Measurements from ENCODE around the gene NDUFS1.
A peak's percentile ranks its signal among the peaks of the same experiment; 100 is the strongest.
"Not testable (repeated sequence)": the region's sequence is repeated elsewhere in the genome, so short reads cannot be mapped to it uniquely, and the experiment has no call there.

NDUFS1 gene

GRCh38 chr2:206154197-206154596, 5.0 kb downstream of the NDUFS1 start:
- peaks cover 20% of the 10 kb centered on the region for H3K4me1 ChIP-seq
- no peaks in the 10 kb centered on the region for H3K9me3 ChIP-seq
- H3K36me3 ChIP-seq (replicated peaks), result peaks cover 18% of the 10 kb centered on the region
- no peak overlapping the region for H3K4me3 ChIP-seq
- DNase-seq (ENCODE audit: low spot score in 2 of 2), result peak in 1 of 2 experiments; percentile 56
- H3K27me3 ChIP-seq (ENCODE audit: low read depth), result no peaks in the 10 kb centered on the region
- in situ Hi-C loops (cut with MboI; ENCODE audit: low sequenced_read_pairs), result no loop called here

- H3K4me1 ChIP-seq, result peaks cover 18% of the 10 kb centered on the region
- H3K36me3 ChIP-seq (replicated peaks), result peaks cover 44% of the 10 kb centered on the region
- H3K27me3 ChIP-seq (ENCODE audit: low read depth), result no peaks in the 10 kb centered on the region
- peak; percentile 24 to 86 for DNase-seq (ENCODE audit: low spot score in 2 of 2)
- in situ Hi-C loops (cut with MboI; ENCODE audit: low sequenced_read_pairs), result no loop called here
- no peaks in the 10 kb centered on the region for H3K9me3 ChIP-seq
- H3K4me3 ChIP-seq, result no peak overlapping the region
These were observed 8.6 kb downstream of the NDUFS1 start for GRCh38 chr2:206150631-206151030.

- peaks cover 49% of the 10 kb centered on the region for H3K36me3 ChIP-seq (replicated peaks)
- in situ Hi-C loops (cut with MboI; ENCODE audit: low sequenced_read_pairs), result no loop called here
- H3K9me3 ChIP-seq, result no peaks in the 10 kb centered on the region
- peaks cover 18% of the 10 kb centered on the region for H3K4me1 ChIP-seq
- no peaks in the 10 kb centered on the region for H3K27me3 ChIP-seq (ENCODE audit: low read depth)
- H3K4me3 ChIP-seq, result no peak overlapping the region
- no peak for DNase-seq (ENCODE audit: low spot score in 2 of 2)
These were observed 9.1 kb downstream of the NDUFS1 start for GRCh38 chr2:206150168-206150567.

- Histone ChIP-seq H3K36me3 (replicated peaks) (peaks cover 56% of the 10 kb centered on the region), H3K27me3 (ENCODE audit: low read depth) (no peaks in the 10 kb centered on the region), H3K4me3 (no peak overlapping the region), H3K4me1 (peaks cover 16% of the 10 kb centered on the region), H3K9me3 (no peaks in the 10 kb centered on the region)
- in situ Hi-C loops (cut with MboI; ENCODE audit: low sequenced_read_pairs), result no loop called here
- DNase-seq (ENCODE audit: low spot score in 2 of 2), result no peak
These were observed 9.9 kb downstream of the NDUFS1 start for GRCh38 chr2:206149330-206149729.

GRCh38 chr2:206145665-206146064, 13.6 kb downstream of the NDUFS1 start:
- Histone ChIP-seq H3K27me3 (ENCODE audit: low read depth) (no peaks in the 10 kb centered on the region), H3K4me3 (no peak overlapping the region), H3K4me1 (peaks cover 6% of the 10 kb centered on the region), H3K9me3 (no peaks in the 10 kb centered on the region), H3K36me3 (replicated peaks) (peaks cover 82% of the 10 kb centered on the region)
- no peak for DNase-seq (ENCODE audit: low spot score in 2 of 2)
- in situ Hi-C loops (cut with MboI; ENCODE audit: low sequenced_read_pairs), result no loop called here

- peaks cover 85% of the 10 kb centered on the region for H3K36me3 ChIP-seq (replicated peaks)
These were observed 14.9 kb downstream of the NDUFS1 start for GRCh38 chr2:206144383-206144782.

GRCh38 chr2:206143451-206143850, 15.8 kb downstream of the NDUFS1 start:
- in situ Hi-C loops (cut with MboI; ENCODE audit: low sequenced_read_pairs), result no loop called here
- Histone ChIP-seq H3K9me3 (no peaks in the 10 kb centered on the region), H3K4me1 (no peaks in the 10 kb centered on the region), H3K4me3 (no peak overlapping the region), H3K27me3 (ENCODE audit: low read depth) (no peaks in the 10 kb centered on the region), H3K36me3 (replicated peaks) (peaks cover 84% of the 10 kb centered on the region)
- DNase-seq (ENCODE audit: low spot score in 2 of 2), result no peak

More at GRCh38 chr2:206144383-206144782, 14.9 kb downstream of the NDUFS1 start:
- Histone ChIP-seq H3K4me3 (no peak overlapping the region), H3K4me1 (no peaks in the 10 kb centered on the region), H3K9me3 (no peaks in the 10 kb centered on the region), H3K27me3 (ENCODE audit: low read depth) (no peaks in the 10 kb centered on the region)
- DNase-seq (ENCODE audit: low spot score in 2 of 2), result no peak
- in situ Hi-C loops (cut with MboI; ENCODE audit: low sequenced_read_pairs), result no loop called here

GRCh38 chr2:206127656-206128055, 31.6 kb downstream of the NDUFS1 start:
- Histone ChIP-seq H3K27me3 (ENCODE audit: low read depth) (no peaks in the 10 kb centered on the region), H3K4me3 (no peak overlapping the region), H3K36me3 (replicated peaks) (peaks cover 76% of the 10 kb centered on the region), H3K9me3 (no peaks in the 10 kb centered on the region), H3K4me1 (no peaks in the 10 kb centered on the region)
- in situ Hi-C loops (cut with MboI; ENCODE audit: low sequenced_read_pairs), result no loop called here
- DNase-seq (ENCODE audit: low spot score in 2 of 2), result no peak

GRCh38 chr2:206125901-206126300, 33.3 kb downstream of the NDUFS1 start:
- in situ Hi-C loops (cut with MboI; ENCODE audit: low sequenced_read_pairs), result no loop called here
- H3K27me3 ChIP-seq (ENCODE audit: low read depth), result no peaks in the 10 kb centered on the region
- H3K9me3 ChIP-seq, result no peaks in the 10 kb centered on the region
- no peaks in the 10 kb centered on the region for H3K4me1 ChIP-seq
- no peak for DNase-seq (ENCODE audit: low spot score in 2 of 2)
- H3K4me3 ChIP-seq, result no peak overlapping the region
- H3K36me3 ChIP-seq (replicated peaks), result peaks cover 83% of the 10 kb centered on the region

- H3K36me3 ChIP-seq (replicated peaks), result peaks cover 66% of the 10 kb centered on the region
- in situ Hi-C loops (cut with MboI; ENCODE audit: low sequenced_read_pairs); DNase-seq (ENCODE audit: low spot score in 2 of 2); H3K4me1 ChIP-seq; H3K9me3 ChIP-seq; H3K27me3 ChIP-seq (ENCODE audit: low read depth); H3K4me3 ChIP-seq: not testable (repeated sequence)
These were observed 36.7 kb downstream of the NDUFS1 start for GRCh38 chr2:206122569-206122968.

GRCh38 chr2:206116278-206116677, 43.0 kb downstream of the NDUFS1 start:
- Histone ChIP-seq H3K9me3 (no peaks in the 10 kb centered on the region), H3K4me3 (no peak overlapping the region), H3K4me1 (no peaks in the 10 kb centered on the region), H3K27me3 (ENCODE audit: low read depth) (no peaks in the 10 kb centered on the region), H3K36me3 (replicated peaks) (peaks cover 16% of the 10 kb centered on the region)
- in situ Hi-C loops (cut with MboI; ENCODE audit: low sequenced_read_pairs), result no loop called here
- no peak for DNase-seq (ENCODE audit: low spot score in 2 of 2)

- Histone ChIP-seq H3K36me3 (replicated peaks) (peaks cover 6% of the 10 kb centered on the region), H3K4me1 (no peaks in the 10 kb centered on the region)
- in situ Hi-C loops (cut with MboI; ENCODE audit: low sequenced_read_pairs), result no loop called here
These were observed 44.1 kb downstream of the NDUFS1 start for GRCh38 chr2:206115026-206115578.

GRCh38 chr2:206112846-206113547, 46.2 kb downstream of the NDUFS1 start:
- in situ Hi-C loops (cut with MboI; ENCODE audit: low sequenced_read_pairs), result no loop called here
- no peaks in the 10 kb centered on the region for H3K9me3 ChIP-seq

More at GRCh38 chr2:206115026-206115578, 44.1 kb downstream of the NDUFS1 start:
- Histone ChIP-seq H3K4me3 (no peak overlapping the region), H3K9me3 (no peaks in the 10 kb centered on the region), H3K27me3 (ENCODE audit: low read depth) (no peaks in the 10 kb centered on the region)
- no peak for DNase-seq (ENCODE audit: low spot score in 2 of 2)

GRCh38 chr2:206112108-206112507, 47.1 kb downstream of the NDUFS1 start:
- DNase-seq (ENCODE audit: low spot score in 2 of 2), result no peak
- H3K4me3 ChIP-seq, result no peak overlapping the region
- no peaks in the 10 kb centered on the region for H3K27me3 ChIP-seq (ENCODE audit: low read depth)
- no peaks in the 10 kb centered on the region for H3K9me3 ChIP-seq
- no peaks in the 10 kb centered on the region for H3K4me1 ChIP-seq
- in situ Hi-C loops (cut with MboI; ENCODE audit: low sequenced_read_pairs), result no loop called here
- no peaks in the 10 kb centered on the region for H3K36me3 ChIP-seq (replicated peaks)

More at GRCh38 chr2:206112846-206113547, 46.2 kb downstream of the NDUFS1 start:
- Histone ChIP-seq H3K4me3 (no peak overlapping the region), H3K4me1 (no peaks in the 10 kb centered on the region), H3K27me3 (ENCODE audit: low read depth) (no peaks in the 10 kb centered on the region), H3K36me3 (replicated peaks) (no peaks in the 10 kb centered on the region)
- no peak for DNase-seq (ENCODE audit: low spot score in 2 of 2)

Measured in HAP-1 (cell line).